Ascending aorta (tissue), 2 donors: ENCODE results near the gene TOMM70. TPM values are rescaled to one million over a fixed set of nuclear protein-coding genes. Genes with fewer than 3 reads are reported as not detected.

ENCODE experiments used
- DNase-seq, 2 donors: peaks; one replicate each; pipeline ENCODE4 v3.0.0-alpha.2; 2019; ENCODE audit warnings: low spot score in 2 of 2
- H3K27ac ChIP-seq, 2 donors: fragments of 200-600 bp; sonication (generic); one replicate each; pipeline ENCODE4 v1.5.1; 2016 to 2017; ENCODE audit warnings: mild to moderate bottlenecking in 1 of 2
- H3K27me3 ChIP-seq: fragments of 200-600 bp; sonication (generic); one replicate; pipeline ENCODE4 v1.5.1; 2017
- H3K36me3 ChIP-seq, 2 donors: fragments of 200-600 bp; sonication (generic); one replicate each; pipeline ENCODE4 v1.5.1; 2016
- H3K4me1 ChIP-seq, 2 donors: fragments of 200-600 bp; sonication (generic); one replicate each; pipeline ENCODE4 v1.5.1; 2016 to 2017; ENCODE audit warnings: mild to moderate bottlenecking in 1 of 2
- H3K4me3 ChIP-seq, 2 donors: fragments of 200-600 bp; sonication (generic); one replicate each; pipeline ENCODE4 v1.5.1; 2016 to 2017; ENCODE audit warnings: mild to moderate bottlenecking in 1 of 2
- H3K9me3 ChIP-seq, 2 donors: fragments of 200-600 bp; sonication (generic); one replicate each; pipeline ENCODE4 v1.5.1; 2016
- CTCF ChIP-seq, 3 experiments: fragments of 200-600 bp in 2 of 3; fragments of 450-650 bp in 1 of 3; sonication (generic) in 2 of 3; IDR thresholded peaks; one replicate each; pipeline ENCODE4 v1.5.1; 2016 to 2019; ENCODE audit warnings: antibody characterized with exemption in 3 of 3, mild to moderate bottlenecking in 1 of 3, moderate library complexity in 1 of 3
- intact Hi-C: fragments of 100-400 bp; cut with DNase I; formaldehyde crosslinking; loops from one replicate; pipeline ENCODE4 v1.15.1; 2023
- total RNA-seq: library from RNA; depleted of rRNA; stranded (reverse); fragments of >200 nt; gene quantifications from one replicate; pipeline ENCODE4 v1.1.0, GENCODE V29; 2016

The TOMM70 gene
- total RNA-seq, 1 donor from 2014 or later: 16.4 TPM

- TF ChIP-seq CTCF (IDR thresholded peaks at IDR 0.05): no peak
- Histone ChIP-seq H3K4me3 (no peak overlapping the region), H3K27me3 (no peaks in the 10 kb centered on the region), H3K4me1 (no peaks in the 10 kb centered on the region), H3K27ac (no peak overlapping the region), H3K9me3 (peaks cover 0 to 7% of the 10 kb centered on the region in 2 donors), H3K36me3 (no peaks in the 10 kb centered on the region)
- DNase-seq: no peak
- intact Hi-C loops: no loop called here
Measured at GRCh38 chr3:100438623-100438974, 37.7 kb upstream of the TOMM70 start.

- peaks cover 0 to 7% of the 10 kb centered on the region in 2 donors for H3K9me3 ChIP-seq
- no peaks in the 10 kb centered on the region for H3K4me1 ChIP-seq
- H3K27me3 ChIP-seq: no peaks in the 10 kb centered on the region
- TF ChIP-seq CTCF (IDR thresholded peaks at IDR 0.05): no peak
- DNase-seq: no peak
- H3K36me3 ChIP-seq: no peaks in the 10 kb centered on the region
- no peak overlapping the region for H3K27ac ChIP-seq
- intact Hi-C loops: no loop called here
- no peak overlapping the region for H3K4me3 ChIP-seq
Measured at GRCh38 chr3:100437721-100438622, 37.1 kb upstream of the TOMM70 start.

- Histone ChIP-seq H3K4me1 (no peaks in the 10 kb centered on the region), H3K9me3 (peaks cover 0 to 7% of the 10 kb centered on the region in 2 donors), H3K36me3 (no peaks in the 10 kb centered on the region), H3K4me3 (no peak overlapping the region), H3K27me3 (no peaks in the 10 kb centered on the region), H3K27ac (no peak overlapping the region)
- TF ChIP-seq CTCF (IDR thresholded peaks at IDR 0.05): no peak
- no peak for DNase-seq
- intact Hi-C loops: no loop called here
Measured at GRCh38 chr3:100436951-100437350, 36.1 kb upstream of the TOMM70 start.

GRCh38 chr3:100429187-100429716 lies 28.4 kb upstream of the TOMM70 start:
- Histone ChIP-seq H3K4me3 (peak overlapping the region in 1 of 2 donors; percentile 52), H3K27ac (peak overlapping the region; percentile 12 to 46), H3K9me3 (peaks cover 0 to 3% of the 10 kb centered on the region in 2 donors)

GRCh38 chr3:100427699-100428098 lies 26.8 kb upstream of the TOMM70 start:
- Histone ChIP-seq H3K36me3 (no peaks in the 10 kb centered on the region), H3K27me3 (no peaks in the 10 kb centered on the region), H3K4me1 (peaks cover 0 to 10% of the 10 kb centered on the region in 2 donors), H3K9me3 (no peaks in the 10 kb centered on the region), H3K4me3 (peak overlapping the region in 1 of 2 donors; percentile 19), H3K27ac (peak overlapping the region; percentile 15 to 22)
- intact Hi-C loops: no loop called here
- TF ChIP-seq CTCF (IDR thresholded peaks at IDR 0.05): no peak
- DNase-seq: no peak

More at GRCh38 chr3:100429187-100429716, 28.4 kb upstream of the TOMM70 start:
- DNase-seq: no peak
- H3K27me3 ChIP-seq: no peaks in the 10 kb centered on the region
- no peaks in the 10 kb centered on the region for H3K36me3 ChIP-seq
- intact Hi-C loops: no loop called here
- TF ChIP-seq CTCF (IDR thresholded peaks at IDR 0.05): no peak
- peaks cover 0 to 10% of the 10 kb centered on the region in 2 donors for H3K4me1 ChIP-seq
